ENCODE results near the gene ELF5. TPM values are rescaled to one million over a fixed set of nuclear protein-coding genes. Genes with fewer than 3 reads are reported as not detected.

Gene ELF5
- total RNA-seq, 1 experiment from 2014 or later = 0.06 TPM

GRCh38 chr11:34522188-34522587 is 8.6 kb upstream of the ELF5 start:
- no peak for DNase-seq (ENCODE audit: low read depth)

- DNase-seq (ENCODE audit: low read depth) = no peak
These were observed 7.7 kb upstream of the ELF5 start for GRCh38 chr11:34521265-34521664.

GRCh38 chr11:34519595-34520235 is 6.1 kb upstream of the ELF5 start:
- no peak for DNase-seq (ENCODE audit: low read depth)

GRCh38 chr11:34516247-34517040 is 2.9 kb upstream of the ELF5 start:
- DNase-seq (ENCODE audit: low read depth) = no peak

- DNase-seq (ENCODE audit: low read depth) = no peak
These were observed 1.0 kb upstream of the ELF5 start for GRCh38 chr11:34514597-34514996.

GRCh38 chr11:34512840-34513681 is 533 bp downstream of the ELF5 start:
- DNase-seq (ENCODE audit: low read depth) = peak; percentile 44

GRCh38 chr11:34510673-34511072 is 2.9 kb downstream of the ELF5 start:
- no peak for DNase-seq (ENCODE audit: low read depth)

GRCh38 chr11:34510218-34510617 is 3.4 kb downstream of the ELF5 start:
- DNase-seq (ENCODE audit: low read depth) = no peak

- DNase-seq (ENCODE audit: low read depth) = no peak
These were observed 4.2 kb downstream of the ELF5 start for GRCh38 chr11:34509336-34509876.

GRCh38 chr11:34508524-34508923 is 5.1 kb downstream of the ELF5 start:
- DNase-seq (ENCODE audit: low read depth) = no peak

GRCh38 chr11:34507610-34508009 is 6.0 kb downstream of the ELF5 start:
- no peak for DNase-seq (ENCODE audit: low read depth)

- no peak for DNase-seq (ENCODE audit: low read depth)
These were observed 6.4 kb downstream of the ELF5 start for GRCh38 chr11:34507156-34507555.

GRCh38 chr11:34505874-34506273 is 7.7 kb downstream of the ELF5 start:
- no peak for DNase-seq (ENCODE audit: low read depth)

GRCh38 chr11:34502949-34503348 is 10.6 kb downstream of the ELF5 start:
- peak; percentile 25 for DNase-seq (ENCODE audit: low read depth)

- peak; percentile 56 for DNase-seq (ENCODE audit: low read depth)
These were observed 11.6 kb downstream of the ELF5 start for GRCh38 chr11:34501949-34502348.

GRCh38 chr11:34501500-34501899 is 12.1 kb downstream of the ELF5 start:
- DNase-seq (ENCODE audit: low read depth) = peak; percentile 87

- DNase-seq (ENCODE audit: low read depth) = no peak
These were observed 13.7 kb downstream of the ELF5 start for GRCh38 chr11:34499719-34500500.

GRCh38 chr11:34495724-34496377 is 17.7 kb downstream of the ELF5 start:
- no peak for DNase-seq (ENCODE audit: low read depth)

GRCh38 chr11:34495239-34495723 is 18.3 kb downstream of the ELF5 start:
- no peak for DNase-seq (ENCODE audit: low read depth)

- no peak for DNase-seq (ENCODE audit: low read depth)
These were observed 19.5 kb downstream of the ELF5 start for GRCh38 chr11:34493926-34494595.

Data from LHCN-M2 (cell line).